Activated CD8-positive, alpha-beta T cell treated with anti-CD3 and anti-CD28 coated beads for 36 hours (primary cell): ENCODE data around the gene NCOR1. TPM values are rescaled to one million over a fixed set of nuclear protein-coding genes. Genes with fewer than 3 reads are reported as not detected.

Source experiments
- ATAC-seq: fragments of 200-7000 bp; cut with Tn5 transposase; one replicate; pipeline ENCODE4 v1.10.0; 2021; ENCODE audit warnings: mild to moderate bottlenecking, moderate library complexity
- CTCF ChIA-PET: fragments of 350-600 bp; sonication (Branson Sonifier 250); formaldehyde crosslinking; loops from one replicate; lab custom pipeline; 2021; ENCODE audit warnings: antibody characterized with exemption; lab: Charles Lee
- POLR2A ChIA-PET: fragments of 350-600 bp; sonication (Branson Sonifier 250); formaldehyde crosslinking; loops from one replicate; lab custom pipeline; 2021; ENCODE audit warnings: antibody characterized with exemption; lab: Charles Lee
- DNase-seq: peaks from one replicate; pipeline ENCODE4 v3.0.0-alpha.2; 2020
- H3K27ac Mint-ChIP-seq: one replicate; pipeline ENCODE4 v1.8.0; 2021; ENCODE audit warnings: mild to moderate bottlenecking, mixed read lengths
- H3K27me3 Mint-ChIP-seq: one replicate; pipeline ENCODE4 v1.8.0; 2021; ENCODE audit warnings: mixed read lengths
- H3K36me3 Mint-ChIP-seq: one replicate; pipeline ENCODE4 v1.8.0; 2021; ENCODE audit warnings: low read depth, mixed read lengths
- H3K4me1 Mint-ChIP-seq: one replicate; pipeline ENCODE4 v1.8.0; 2021; ENCODE audit warnings: low read depth, mixed read lengths
- H3K4me3 Mint-ChIP-seq: one replicate; pipeline ENCODE4 v1.8.0; 2021; ENCODE audit warnings: mild to moderate bottlenecking, moderate library complexity, mixed read lengths
- H3K9me3 Mint-ChIP-seq: one replicate; pipeline ENCODE4 v1.8.0; 2021; ENCODE audit warnings: mixed read lengths
- CTCF ChIP-seq: fragments of 200-600 bp; IDR thresholded peaks from one replicate; pipeline ENCODE4 v1.8.0; 2022; ENCODE audit warnings: antibody characterized with exemption, mild to moderate bottlenecking
- intact Hi-C: fragments of 100-400 bp; cut with micrococcal nuclease; formaldehyde crosslinking; loops from one replicate; pipeline ENCODE4 v1.10.0; 2022
- total RNA-seq, 2 experiments: library from RNA; stranded (reverse); gene quantifications; one replicate each; pipeline ENCODE4 v1.2.3, GENCODE V29; 2021

The NCOR1 gene
- total RNA-seq, 2 experiments from 2014 or later = 123 TPM

- Mint-ChIP-seq H3K27ac (peak overlapping the region; percentile 58), H3K4me1 (peaks cover 24% of the 10 kb centered on the region), H3K27me3 (no peaks in the 10 kb centered on the region), H3K36me3 (peaks cover 25% of the 10 kb centered on the region), H3K9me3 (no peaks in the 10 kb centered on the region), H3K4me3 (no peak overlapping the region)
- DNase-seq = no peak
- no peak for TF ChIP-seq CTCF
- intact Hi-C loops = no loop called here
- ATAC-seq = no peak
- ChIA-PET CTCF (no interaction called here), POLR2A (no interaction called here)
Observed at GRCh38 chr17:16191604-16192003, 23.7 kb downstream of the NCOR1 start.

DNA sequence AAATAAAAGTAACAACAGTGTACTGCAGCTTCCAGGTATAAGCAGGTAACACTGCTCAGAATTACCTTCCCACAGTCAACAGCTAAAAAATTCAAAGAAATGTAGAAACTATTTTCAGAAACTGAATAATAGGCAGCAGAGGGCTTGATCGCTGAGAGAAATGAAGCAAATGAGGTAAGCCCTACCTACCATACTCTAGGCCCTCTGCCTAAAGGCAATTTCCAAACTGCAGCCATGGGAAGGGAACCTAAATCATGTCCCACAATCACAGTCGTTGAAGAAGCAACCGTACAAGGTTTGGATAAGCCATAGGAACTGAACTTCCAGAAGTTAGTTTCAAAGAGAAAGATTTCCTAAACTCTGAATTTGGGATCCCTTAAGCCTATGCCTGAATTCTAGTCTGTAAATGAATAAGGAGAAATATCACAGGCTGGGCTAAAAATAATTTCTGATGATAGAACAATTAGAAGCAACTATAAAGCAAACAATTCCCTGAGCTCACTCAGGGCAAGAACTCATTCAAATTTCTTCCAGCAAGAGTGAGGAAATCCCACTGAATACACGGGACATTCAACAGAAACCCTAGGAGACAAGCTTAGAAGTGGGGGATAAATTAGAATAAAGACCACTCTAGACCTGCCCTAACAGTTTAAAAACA is 24.5 kb downstream of the NCOR1 start:
- Mint-ChIP-seq H3K4me3 (no peak overlapping the region), H3K27ac (peak overlapping the region; percentile 58), H3K36me3 (peaks cover 27% of the 10 kb centered on the region), H3K4me1 (peaks cover 25% of the 10 kb centered on the region), H3K9me3 (no peaks in the 10 kb centered on the region), H3K27me3 (no peaks in the 10 kb centered on the region)
- POLR2A ChIA-PET = no interaction called here
- ATAC-seq = no peak
- no peak for TF ChIP-seq CTCF
- intact Hi-C loops = no loop called here
- no peak for DNase-seq
- CTCF ChIA-PET = no interaction called here

GRCh38 chr17:16189791-16190348 is 25.5 kb downstream of the NCOR1 start:
- Mint-ChIP-seq H3K36me3 (peaks cover 34% of the 10 kb centered on the region), H3K4me3 (no peak overlapping the region), H3K27ac (no peak overlapping the region), H3K4me1 (peaks cover 28% of the 10 kb centered on the region), H3K9me3 (no peaks in the 10 kb centered on the region), H3K27me3 (no peaks in the 10 kb centered on the region)
- ATAC-seq (no peak), DNase-seq (no peak)
- ChIA-PET POLR2A (interaction anchor here (0.8 kb wide), 1 partner anchor 29 kb away, joined by 3 read pairs; no protein-coding TSS in a partner anchor), CTCF (interaction anchor here (0.8 kb wide), 1 partner anchor 173 kb away, joined by 3 read pairs; no protein-coding TSS in a partner anchor)
- TF ChIP-seq CTCF = no peak
- intact Hi-C loops = no loop called here

- ChIA-PET CTCF (interaction anchor here (1.2 kb wide), 1 partner anchor 29 kb away, joined by 3 read pairs; no protein-coding TSS in a partner anchor), POLR2A (no interaction called here)
- no peak for TF ChIP-seq CTCF
- no peak for ATAC-seq
- Mint-ChIP-seq H3K4me3 (no peak overlapping the region), H3K27ac (no peak overlapping the region), H3K9me3 (no peaks in the 10 kb centered on the region), H3K27me3 (no peaks in the 10 kb centered on the region), H3K36me3 (peaks cover 37% of the 10 kb centered on the region), H3K4me1 (peaks cover 38% of the 10 kb centered on the region)
- DNase-seq = no peak
- intact Hi-C loops = no loop called here
Observed at GRCh38 chr17:16187642-16188041, 27.7 kb downstream of the NCOR1 start.

GRCh38 chr17:16181581-16181980 is 33.8 kb downstream of the NCOR1 start:
- intact Hi-C loops = no loop called here
- H3K4me1 Mint-ChIP-seq = peaks cover 41% of the 10 kb centered on the region
- ATAC-seq = no peak
- ChIA-PET POLR2A (no interaction called here), CTCF (no interaction called here)
- TF ChIP-seq CTCF = no peak
- H3K9me3 Mint-ChIP-seq = no peaks in the 10 kb centered on the region
- no peak overlapping the region for H3K4me3 Mint-ChIP-seq
- DNase-seq = no peak
- no peak overlapping the region for H3K27ac Mint-ChIP-seq
- H3K27me3 Mint-ChIP-seq = no peaks in the 10 kb centered on the region
- H3K36me3 Mint-ChIP-seq = peaks cover 31% of the 10 kb centered on the region
